Measurements from ENCODE around the gene SYS1.
A peak's percentile ranks its signal among the peaks of the same experiment; 100 is the strongest.
"Not testable (repeated sequence)": the region's sequence is repeated elsewhere in the genome, so short reads cannot be mapped to it uniquely, and the experiment has no call there.

SYS1 gene

DNA sequence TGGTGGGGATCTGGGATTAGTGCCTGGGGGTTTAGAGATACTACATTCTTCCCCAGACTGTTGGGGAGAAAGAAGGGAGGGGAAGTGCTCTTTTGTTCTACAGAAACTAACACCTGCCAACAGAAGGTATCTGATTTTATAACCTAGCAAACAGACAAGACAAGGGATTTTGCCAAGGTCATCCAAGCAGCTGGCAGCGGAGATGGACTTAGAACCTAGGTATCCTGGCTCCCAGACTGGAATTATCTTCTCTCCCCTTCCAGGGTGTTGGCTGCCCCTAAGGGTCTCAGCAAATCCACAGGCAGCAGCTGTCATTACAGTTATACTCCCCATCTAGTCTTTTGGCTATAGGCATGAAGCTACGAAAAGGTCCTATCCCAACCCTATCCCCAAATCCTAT is 23.2 kb upstream of the SYS1 start:
- DNase-seq (ENCODE audit: low read depth in 2 of 2, low spot score in 1 of 2), result no peak

DNA sequence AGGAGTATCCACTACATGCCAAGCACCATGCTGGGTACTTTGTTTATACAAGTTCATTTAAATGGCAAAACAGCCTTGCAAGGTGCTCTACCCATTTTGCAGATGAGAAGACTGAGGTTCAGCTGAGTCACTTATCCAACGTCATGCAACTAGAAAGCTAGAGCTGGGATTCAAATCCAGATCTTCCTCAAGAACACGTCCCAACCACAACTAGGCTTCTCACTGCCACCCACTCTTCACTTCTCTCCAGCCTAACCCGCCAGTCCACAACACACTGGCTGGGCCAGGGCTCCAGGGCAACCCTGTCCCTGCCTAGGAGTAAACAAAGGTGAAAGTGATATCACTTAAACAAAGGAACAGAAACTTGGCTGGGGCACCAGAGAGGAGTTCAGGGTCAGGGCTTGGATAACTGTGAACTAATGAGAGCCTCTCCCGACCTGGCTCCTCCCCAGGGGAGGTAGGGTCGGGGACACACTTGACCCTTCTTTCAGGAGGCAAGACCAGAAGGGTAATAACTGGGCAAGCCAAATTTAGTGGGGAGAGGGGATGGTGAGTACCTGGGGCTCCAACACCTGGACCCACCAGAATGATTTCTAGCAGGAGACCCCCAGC is 22.6 kb upstream of the SYS1 start:
- no peak for DNase-seq (ENCODE audit: low read depth in 2 of 2, low spot score in 1 of 2)

DNA sequence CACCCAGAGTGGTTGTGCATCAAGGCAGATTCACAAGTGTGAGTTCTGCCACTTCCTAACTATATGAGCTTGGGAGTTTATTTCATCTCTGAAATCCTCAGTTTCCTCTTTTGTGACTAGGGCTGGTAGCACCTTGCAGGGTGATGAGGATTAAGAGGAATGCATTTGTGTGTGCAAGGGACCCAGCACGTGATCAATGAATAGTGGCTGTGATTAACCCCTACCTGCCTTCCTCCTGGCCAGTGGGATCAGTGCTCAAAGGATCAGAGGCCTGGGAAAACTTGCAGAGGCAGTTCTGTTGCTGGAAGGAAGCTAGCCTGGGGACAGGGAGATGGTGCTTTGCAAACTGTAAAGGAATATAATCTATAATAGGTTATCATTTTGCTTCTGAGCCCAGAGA is 22.0 kb upstream of the SYS1 start:
- DNase-seq (ENCODE audit: low read depth in 2 of 2, low spot score in 1 of 2), result no peak

DNA sequence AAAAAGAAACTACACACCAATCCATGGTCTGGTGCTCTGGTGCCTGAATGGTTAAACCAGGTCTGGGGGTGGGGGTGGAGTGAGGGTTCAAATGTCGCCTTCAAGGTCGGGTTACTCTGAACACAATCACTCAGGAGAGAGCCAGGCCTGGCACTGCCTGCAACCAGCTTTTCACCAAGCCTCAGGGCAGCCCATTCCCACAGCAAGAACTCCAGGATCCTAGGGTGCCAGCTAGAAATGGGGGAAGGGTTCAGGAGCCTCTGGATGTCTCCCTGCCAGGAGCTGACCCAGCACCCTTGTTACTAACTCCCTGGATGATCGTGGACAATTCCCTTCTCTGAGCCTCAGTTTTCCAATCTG is 21.4 kb upstream of the SYS1 start:
- DNase-seq (ENCODE audit: low read depth in 2 of 2, low spot score in 1 of 2), result no peak

DNA sequence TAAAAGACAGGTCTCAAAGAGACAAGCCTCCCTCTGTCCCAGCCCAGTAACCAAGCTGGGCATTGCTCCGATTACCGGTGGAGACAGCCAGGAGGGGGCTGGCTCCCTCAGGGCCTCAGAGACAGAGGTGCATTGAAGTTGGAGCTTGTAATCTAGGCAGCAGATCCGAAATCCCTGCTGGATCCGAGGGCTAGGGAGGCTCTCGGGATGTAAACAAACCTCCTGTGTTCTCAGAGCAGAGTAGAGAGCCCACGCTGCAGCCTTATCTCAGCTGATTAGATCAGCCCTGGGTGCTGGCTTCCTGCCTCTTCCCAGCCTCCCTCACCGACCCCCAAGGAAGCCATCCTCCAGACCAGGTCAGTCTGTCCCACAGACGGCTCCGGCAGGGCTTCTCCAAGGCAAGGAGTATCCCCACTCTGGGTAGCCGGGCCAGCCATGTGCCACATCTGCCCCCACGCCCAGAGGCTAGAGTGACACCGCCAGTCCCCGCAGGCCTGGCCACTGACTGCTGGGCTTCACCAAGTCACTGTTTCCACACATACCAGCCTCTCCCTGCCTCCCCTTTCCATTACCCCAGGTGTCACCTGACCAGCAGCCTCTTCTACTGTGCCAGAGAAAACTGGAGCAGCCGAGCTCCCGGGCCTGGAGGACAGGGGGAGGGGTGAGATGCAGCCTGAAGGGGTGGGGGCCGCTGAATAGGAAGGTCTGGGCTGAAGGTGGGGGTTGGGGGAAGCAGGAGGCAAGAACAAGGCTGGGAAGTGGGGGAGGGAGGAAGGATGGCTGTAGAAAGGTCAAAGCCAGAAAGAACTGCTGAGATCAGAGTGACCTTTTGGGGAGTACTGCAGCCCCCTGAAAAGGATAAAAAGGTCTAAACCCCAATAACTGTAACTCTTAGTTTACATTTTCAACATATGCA is 20.8 kb upstream of the SYS1 start:
- DNase-seq (ENCODE audit: low read depth in 2 of 2, low spot score in 1 of 2), result no peak

DNA sequence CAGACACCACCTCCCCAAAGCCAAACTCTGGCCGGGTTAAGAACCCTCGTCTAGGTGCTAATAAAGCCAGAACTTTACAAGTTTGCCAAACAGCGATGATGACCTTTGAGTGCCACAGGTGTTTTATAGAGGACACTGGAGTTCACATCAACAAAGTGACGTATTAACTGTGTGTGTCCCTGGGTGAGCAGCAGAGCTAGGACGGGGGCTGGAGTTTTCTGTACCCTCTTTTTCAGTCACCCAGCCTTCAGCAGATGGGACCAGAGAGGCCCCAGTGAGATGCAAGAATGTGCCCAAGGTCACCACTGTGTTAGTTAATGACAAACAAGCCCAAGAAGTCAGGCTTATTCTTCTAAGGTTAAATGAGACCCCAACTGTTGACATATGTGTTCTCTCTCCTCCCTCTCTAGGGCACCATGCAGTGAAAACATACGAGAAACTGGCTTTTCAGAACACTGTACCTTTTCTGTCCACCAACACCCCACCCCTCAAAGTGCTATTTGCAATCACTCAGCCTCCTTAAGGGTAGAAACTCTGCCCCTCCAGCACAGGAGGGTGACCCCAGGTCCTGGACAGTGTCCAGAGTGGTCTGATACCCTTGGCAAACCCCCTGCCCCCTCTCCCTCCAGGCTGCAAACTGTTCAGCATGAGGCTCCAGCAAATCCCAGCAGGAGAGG is 20.0 kb upstream of the SYS1 start:
- DNase-seq (ENCODE audit: low read depth in 2 of 2, low spot score in 1 of 2), result no peak

DNA sequence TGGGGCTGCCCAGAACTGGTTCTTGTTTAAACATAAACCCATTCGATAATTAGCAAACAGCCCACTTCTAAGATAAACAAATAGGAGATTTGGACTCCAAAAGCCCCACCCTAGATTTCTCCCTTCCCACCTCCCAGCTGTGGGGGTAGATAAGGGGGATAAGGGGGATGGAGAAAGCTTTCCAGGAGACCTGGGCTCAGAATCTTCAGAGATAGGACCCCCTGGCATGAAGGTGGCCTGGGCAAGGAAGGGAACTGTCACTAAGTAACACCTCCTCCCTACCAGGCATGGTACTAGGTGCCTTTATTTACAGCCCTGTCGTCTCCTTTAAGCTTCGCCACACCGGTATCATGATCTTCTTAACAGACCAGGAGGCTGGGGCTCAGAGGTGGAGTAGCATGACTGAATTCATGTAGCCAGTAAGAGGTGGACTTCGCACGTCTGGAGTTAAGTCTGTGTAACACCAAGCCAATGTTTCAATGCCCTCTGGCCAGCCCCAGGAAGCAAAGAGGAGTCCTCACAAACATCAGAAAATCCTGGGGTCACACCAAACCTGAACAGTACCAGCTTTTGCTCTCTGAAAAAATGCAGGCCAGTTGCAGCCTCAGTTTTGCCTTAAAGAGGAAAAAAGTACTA is 19.3 kb upstream of the SYS1 start:
- no peak for DNase-seq (ENCODE audit: low read depth in 2 of 2, low spot score in 1 of 2)

DNA sequence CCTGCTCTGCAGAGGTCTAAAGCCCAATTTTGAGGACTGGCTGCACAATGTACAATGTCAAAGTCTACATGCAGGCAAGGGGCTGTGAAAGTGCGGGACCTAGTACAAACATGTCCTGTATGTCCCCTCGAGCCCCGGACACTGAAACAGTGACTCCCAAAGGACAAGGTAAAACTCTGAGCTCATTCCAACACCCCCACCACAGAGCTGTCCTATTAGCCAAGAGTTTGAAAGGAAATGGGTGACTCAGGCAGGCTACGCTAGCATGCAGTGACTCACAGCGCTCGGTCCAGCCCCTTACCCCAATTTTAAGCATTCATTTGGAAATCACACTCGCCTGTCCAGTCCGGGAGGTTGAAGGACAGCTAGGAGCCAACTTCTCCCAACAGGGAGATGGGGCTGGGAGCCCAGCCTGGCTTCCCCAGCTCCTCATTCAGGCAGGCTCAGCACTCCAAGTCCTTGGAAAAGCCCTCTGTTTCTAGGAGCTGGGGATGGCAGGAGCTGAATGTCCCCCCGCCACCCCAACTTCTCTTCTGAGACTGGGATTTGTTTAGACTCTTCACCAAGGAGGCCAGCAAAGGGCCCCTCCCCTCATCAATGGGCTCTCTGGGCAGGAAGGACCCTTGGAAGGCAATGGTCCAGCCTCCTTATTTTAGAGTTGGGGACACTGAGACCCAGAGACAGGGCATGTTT is 18.6 kb upstream of the SYS1 start:
- no peak for DNase-seq (ENCODE audit: low read depth in 2 of 2, low spot score in 1 of 2)

DNA sequence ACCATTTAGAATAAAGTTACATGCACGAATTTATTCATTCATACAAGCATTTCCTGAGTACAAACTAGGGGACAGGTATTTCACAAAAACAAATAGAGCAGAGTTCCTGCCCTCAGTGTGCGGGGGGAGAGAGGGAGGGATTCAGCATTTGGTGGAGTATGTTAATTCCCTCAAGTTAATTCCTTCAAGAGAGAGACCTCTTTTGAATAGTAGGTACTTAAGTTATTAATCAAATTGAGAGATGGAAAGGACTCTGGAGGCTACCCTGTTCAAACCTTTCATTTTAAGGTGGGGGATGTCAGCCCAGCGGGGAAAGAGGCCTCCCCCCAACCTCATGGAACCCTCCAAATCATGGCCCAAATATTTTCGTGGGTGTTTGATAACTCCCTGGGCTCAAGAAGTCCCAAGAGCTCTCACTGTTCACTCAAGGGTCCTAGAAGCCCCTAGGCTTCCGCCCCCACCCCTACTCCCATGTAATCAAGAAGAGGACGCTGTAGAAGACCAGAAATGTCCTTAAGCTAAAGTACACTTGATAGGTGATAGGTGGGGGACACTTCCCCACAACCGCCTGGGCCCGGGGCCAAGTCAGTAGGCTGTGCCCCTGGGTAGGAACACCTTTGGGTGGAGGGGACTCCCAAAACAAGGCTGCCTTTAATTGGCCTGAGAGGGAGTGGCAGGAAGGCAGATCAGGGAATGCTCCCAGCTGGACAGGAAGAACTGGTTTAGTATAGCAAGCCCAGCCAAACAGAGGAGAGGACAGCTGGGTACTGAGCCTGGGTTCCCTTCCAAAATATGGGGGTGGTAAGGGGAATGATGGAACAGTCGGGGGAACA is 17.6 kb upstream of the SYS1 start:
- DNase-seq (ENCODE audit: low read depth in 2 of 2, low spot score in 1 of 2), result no peak

DNA sequence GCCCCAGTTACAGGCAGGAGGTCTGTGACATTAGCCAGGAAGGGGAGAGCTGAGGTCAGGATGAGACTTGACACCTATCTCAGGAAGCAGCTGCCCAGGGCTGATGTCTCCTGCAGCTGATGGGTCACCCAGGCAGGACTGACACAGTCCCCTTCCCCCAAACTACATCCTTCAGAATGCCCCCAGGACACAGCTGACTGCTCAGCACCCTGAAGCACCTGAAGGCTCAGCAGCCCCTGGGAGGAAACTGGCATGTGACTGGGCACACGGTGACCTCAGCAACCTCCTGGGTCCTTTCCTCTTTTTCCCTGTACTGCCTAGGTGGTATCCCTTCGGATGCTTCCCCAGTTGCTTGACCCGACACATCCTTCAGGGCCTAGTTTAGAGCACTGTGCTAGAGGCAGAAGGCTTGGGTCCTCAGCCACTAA is 16.7 kb upstream of the SYS1 start:
- no peak for DNase-seq (ENCODE audit: low read depth in 2 of 2, low spot score in 1 of 2)

DNA sequence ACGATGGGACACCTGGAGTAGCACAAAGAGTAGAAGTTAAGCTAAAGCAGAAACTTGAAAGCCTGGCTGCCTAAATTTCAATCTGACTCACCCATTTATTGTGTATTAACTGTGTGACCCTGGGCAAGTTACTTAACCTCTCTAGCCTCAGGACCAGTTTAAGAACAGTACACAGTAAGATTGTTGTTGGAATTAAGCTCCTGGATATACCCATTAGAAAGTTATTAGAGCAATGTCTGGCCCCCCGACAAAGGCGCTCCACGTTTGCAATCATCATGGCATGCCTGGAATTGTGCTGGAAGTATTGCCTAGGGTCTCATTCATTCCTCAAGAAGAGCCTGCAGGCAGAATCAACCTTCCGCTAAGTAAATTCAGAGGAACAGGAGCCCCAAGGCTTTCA is 16.1 kb upstream of the SYS1 start:
- no peak for DNase-seq (ENCODE audit: low read depth in 2 of 2, low spot score in 1 of 2)

DNA sequence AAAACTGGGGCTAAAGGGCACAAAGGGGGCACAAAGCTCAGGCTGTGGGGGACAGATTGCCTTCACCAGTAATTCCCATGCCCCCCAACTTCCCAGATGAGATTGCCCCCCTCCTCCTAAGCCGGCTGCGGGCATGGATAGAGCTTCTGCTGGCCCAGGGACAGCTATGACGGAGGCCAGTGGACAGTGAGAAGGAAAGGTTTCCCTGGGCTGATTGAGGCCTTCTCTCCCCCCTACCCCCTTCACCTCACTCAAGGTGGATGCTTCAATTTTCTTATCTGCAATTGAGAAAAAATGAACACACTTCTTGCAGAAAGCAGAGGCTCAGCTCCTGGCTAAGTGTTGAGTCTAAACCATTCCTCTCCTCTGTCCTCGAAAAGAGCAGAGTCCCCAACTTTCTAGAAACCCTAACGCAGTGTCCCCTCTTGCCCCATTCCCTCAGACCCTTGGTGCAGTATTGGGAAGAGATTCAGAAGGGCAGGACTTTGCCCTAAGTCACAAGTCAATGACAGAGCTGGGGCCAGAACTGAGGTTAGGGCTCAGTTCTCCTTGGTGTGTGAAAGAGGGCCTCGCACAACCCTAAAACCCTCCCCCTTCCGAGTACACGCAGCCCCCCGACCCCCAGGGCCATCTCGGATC is 15.5 kb upstream of the SYS1 start:
- DNase-seq (ENCODE audit: low read depth in 2 of 2, low spot score in 1 of 2), result no peak

DNA sequence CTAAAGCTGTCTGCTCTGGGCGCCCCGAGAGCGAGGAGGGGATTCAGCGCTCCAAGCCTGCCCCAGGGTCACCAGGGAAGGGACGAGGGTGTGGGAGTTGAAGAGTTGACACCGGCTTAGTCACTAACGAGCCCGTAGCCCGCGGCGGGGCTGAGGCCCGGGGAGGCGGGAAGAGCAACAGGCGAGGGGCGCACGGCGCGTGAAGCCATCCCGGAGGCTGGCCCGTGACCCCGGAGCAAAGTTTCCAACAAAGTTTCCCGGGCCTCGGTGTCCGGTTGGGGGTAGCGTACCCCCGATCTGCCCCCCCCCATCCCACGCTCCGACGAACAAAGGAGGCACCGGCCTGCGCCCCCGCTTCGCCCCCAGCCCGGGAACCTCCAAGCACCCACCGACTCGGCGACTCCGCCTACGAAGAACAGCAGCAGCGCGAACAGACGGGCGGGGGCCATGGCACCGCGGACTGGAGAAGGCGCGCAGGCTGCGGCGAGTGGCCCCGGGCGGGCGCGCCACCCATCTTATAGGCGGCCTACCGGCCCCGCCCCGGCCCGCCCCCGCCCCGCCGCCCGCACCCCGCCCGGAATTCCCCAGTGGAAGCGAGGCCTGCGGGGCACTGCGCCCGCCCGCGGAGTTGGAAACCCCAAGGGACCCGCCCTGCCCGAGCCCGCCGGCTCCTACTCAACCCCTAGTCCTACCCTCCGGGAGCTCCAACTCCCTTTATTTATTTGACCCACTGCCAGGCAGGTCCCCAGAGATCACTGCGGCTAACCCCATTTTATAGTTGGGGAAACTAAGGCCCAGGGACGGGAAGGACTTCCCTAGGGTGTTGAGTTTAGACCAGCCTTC is 14.8 kb upstream of the SYS1 start, which contains the start of gene SDC4:
TSS of gene SDC4 (minus strand) at position 489 of the 843 bp plus-strand sequence. CDS start at position 449, 40 bp downstream.
- peak in 1 of 2 donors; percentile 33 for DNase-seq (ENCODE audit: low read depth in 2 of 2, low spot score in 1 of 2)

DNA sequence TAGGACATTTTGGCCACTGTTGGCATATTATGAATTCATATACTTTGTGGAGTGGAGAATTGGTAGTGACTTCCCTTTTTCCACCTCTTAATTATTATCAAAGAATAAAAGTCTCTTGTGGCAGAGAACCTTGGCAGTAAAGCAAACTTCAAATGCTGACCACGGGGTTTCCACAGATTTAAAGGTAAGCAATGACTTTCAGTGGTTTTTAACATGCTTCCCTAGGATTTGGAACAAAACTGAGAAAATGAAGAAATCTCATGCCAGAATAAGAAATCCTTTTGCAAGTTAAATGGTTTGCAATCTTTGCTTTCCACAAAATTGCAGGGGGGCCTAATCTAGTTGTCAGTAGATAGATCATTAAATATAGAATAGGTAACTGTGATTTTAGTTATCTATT is 12.7 kb upstream of the SYS1 start:
- no peak for DNase-seq (ENCODE audit: low read depth in 2 of 2, low spot score in 1 of 2)

DNA sequence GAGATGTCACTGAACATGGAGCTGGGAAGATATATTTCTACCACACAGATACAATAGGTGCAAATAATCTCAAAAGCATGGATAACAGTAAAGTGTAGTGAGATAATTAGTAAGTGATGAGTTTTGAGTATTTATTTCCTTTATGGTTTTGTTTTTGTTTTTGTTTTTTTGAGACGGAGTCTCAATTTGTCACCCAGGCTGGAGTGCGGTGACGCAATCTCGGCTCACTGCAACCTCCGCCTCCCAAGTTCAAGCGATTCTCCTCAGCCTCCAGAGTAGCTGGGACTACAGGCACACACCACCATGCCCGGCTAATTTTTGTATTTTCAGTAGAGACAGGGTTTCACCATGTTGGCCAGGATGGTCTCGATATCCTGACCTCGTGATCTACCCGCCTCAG is 12.2 kb upstream of the SYS1 start:
- not testable (repeated sequence) for DNase-seq (ENCODE audit: low read depth in 2 of 2, low spot score in 1 of 2)

DNA sequence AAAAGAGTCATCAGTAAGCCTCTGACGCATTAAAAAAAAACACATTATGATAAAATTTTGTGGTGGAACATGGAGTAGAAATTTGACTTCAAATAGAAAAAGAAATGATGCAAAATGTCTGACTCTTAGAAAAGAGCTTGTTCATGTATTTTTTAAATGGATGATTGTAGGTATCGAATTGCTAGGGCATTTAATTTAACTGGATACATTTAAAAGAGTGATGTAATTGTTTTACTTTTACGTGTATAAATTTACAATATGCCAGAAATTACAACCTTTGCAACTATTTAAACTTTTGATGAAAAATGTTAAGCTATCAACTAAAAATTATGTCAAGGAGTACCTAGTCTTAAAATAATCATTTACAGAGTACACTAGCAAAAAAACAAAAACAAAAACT is 10.2 kb upstream of the SYS1 start:
- no peak for DNase-seq (ENCODE audit: low read depth in 2 of 2, low spot score in 1 of 2)

DNA sequence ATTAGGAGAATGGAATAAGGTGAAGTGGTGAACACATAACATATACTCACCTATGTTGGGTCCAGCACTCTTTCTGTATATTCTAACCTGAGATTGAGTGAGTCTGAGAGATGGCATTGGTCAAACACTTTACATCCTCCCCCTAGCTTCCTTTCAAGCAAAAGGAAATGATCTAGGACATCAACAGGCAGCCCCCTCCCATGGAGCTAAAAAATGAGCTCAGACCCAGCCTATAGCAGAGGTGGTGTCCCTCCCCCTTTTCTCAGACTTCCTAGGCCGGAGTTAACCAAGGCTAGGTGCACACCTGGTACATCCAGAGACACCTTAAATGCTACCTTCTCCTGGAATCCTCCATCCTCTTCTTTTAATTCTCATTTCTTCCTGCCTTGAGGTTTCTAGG is 9.2 kb upstream of the SYS1 start:
- DNase-seq (ENCODE audit: low read depth in 2 of 2, low spot score in 1 of 2), result no peak

DNA sequence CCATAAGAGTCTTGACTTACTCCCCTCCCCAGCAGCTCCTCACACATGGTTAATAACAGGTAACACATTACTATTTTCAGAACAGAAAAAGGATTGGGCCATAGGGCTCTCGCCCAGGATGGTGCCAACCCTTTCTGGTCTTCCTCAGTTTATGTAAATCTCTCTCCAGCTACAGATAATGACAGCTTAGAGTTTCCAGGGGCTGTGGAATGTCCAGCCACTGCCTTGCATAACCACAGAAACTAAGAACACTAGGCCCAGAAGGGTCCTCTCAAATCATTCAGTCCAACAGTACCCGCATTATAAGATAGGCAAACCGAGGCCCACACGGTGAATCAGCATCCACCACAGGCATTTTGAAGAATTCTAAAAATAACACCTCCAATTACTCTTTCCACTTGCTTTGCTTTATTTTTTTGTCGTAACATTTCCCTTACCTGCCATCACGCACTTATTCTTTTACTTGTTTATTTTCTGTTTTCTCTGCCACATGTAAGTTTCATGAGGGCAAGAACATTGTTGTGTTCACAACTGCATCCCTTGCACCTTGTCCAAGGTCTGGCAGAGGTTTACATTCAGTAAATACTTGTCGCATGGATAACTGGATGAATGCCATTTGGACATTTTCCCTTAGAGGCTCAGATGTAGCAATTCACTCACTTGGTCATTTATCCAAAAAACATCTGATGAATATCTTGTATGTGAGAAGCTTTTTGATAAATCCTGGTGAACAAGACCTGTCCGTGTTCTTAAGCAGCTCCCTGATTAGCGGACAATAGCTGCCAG is 8.3 kb upstream of the SYS1 start:
- DNase-seq (ENCODE audit: low read depth in 2 of 2, low spot score in 1 of 2), result no peak
